Mesendoderm (in vitro differentiated cells): ENCODE measurements around the gene PCIF1.

Experiments used
- DNase-seq: peaks from one replicate; pipeline ENCODE4 v3.0.0; 2013
- H2AK5ac ChIP-seq: 2 replicates; pipeline ENCODE4 v1.6.1; 2013; ENCODE audit warnings: low read length, inconsistent platforms
- H2BK120ac ChIP-seq: 2 replicates; pipeline ENCODE4 v1.6.1; 2013; ENCODE audit warnings: low read depth, mild to moderate bottlenecking, low read length, moderate library complexity, mixed read lengths
- H2BK15ac ChIP-seq: replicated peaks from 2 replicates; pipeline ENCODE4 v1.6.1; 2013; ENCODE audit warnings: low read depth, mild to moderate bottlenecking, moderate library complexity
- H2BK5ac ChIP-seq: 2 replicates; pipeline ENCODE4 v1.6.1; 2013; ENCODE audit warnings: low read length, inconsistent platforms
- H3K18ac ChIP-seq: 2 replicates; pipeline ENCODE4 v1.6.1; 2013; ENCODE audit warnings: mild to moderate bottlenecking, low read length, mixed read lengths
- H3K23ac ChIP-seq: one replicate; pipeline ENCODE4 v1.6.1; 2013; ENCODE audit warnings: low read length
- H3K27ac ChIP-seq: 2 replicates; pipeline ENCODE4 v1.5.1; 2013; ENCODE audit warnings: low read depth, mild to moderate bottlenecking, inconsistent platforms, low read length, moderate library complexity
- H3K27me3 ChIP-seq: 2 replicates; pipeline ENCODE4 v1.6.1; 2013; ENCODE audit warnings: low read length, control low read depth, mild to moderate bottlenecking, inconsistent platforms; ENCODE audit not compliant: insufficient read depth, poor library complexity
- H3K36me3 ChIP-seq: 2 replicates; pipeline ENCODE4 v1.6.1; 2013; ENCODE audit warnings: low read length, inconsistent platforms; ENCODE audit not compliant: control insufficient read depth, insufficient read depth
- H3K4ac ChIP-seq: one replicate; pipeline ENCODE4 v1.6.1; 2013; ENCODE audit warnings: low read depth, mild to moderate bottlenecking, low read length, moderate library complexity
- H3K4me1 ChIP-seq: 2 replicates; pipeline ENCODE4 v1.6.1; 2013; ENCODE audit warnings: low read depth, low read length, inconsistent platforms; ENCODE audit not compliant: control insufficient read depth
- H3K4me2 ChIP-seq: 2 replicates; pipeline ENCODE4 v1.6.1; 2013; ENCODE audit warnings: low read length
- H3K4me3 ChIP-seq: 2 replicates; pipeline ENCODE4 v1.5.1; 2013; ENCODE audit warnings: mild to moderate bottlenecking, low read length
- H3K56ac ChIP-seq: one replicate; pipeline ENCODE4 v1.6.1; 2013; ENCODE audit warnings: low read length
- H3K79me1 ChIP-seq: 2 replicates; pipeline ENCODE4 v1.6.1; 2013; ENCODE audit warnings: low read length, inconsistent platforms
- H3K79me2 ChIP-seq: 2 replicates; pipeline ENCODE4 v1.6.1; 2013; ENCODE audit warnings: mild to moderate bottlenecking, low read length; ENCODE audit not compliant: control insufficient read depth, insufficient read depth
- H3K9ac ChIP-seq: 2 replicates; pipeline ENCODE4 v1.6.1; 2013; ENCODE audit warnings: low read length, inconsistent platforms
- H4K5ac ChIP-seq: one replicate; pipeline ENCODE4 v1.6.1; 2013; ENCODE audit warnings: low read length
- H4K8ac ChIP-seq: one replicate; pipeline ENCODE4 v1.6.1; 2013; ENCODE audit warnings: low read depth, mild to moderate bottlenecking, control low read depth, low read length, moderate library complexity
- WGBS: extraction: QIAGEN DNeasy Blood & Tissue Kit; methylation state at CpG from one replicate; pipeline ENCODE4 v1.1.7; 2013; ENCODE audit warnings: low lambda C conversion rate, missing lambda C conversion rate; ENCODE audit not compliant: insufficient coverage; ENCODE audit errors: extremely low coverage; 5-methylcytosine and 5-hydroxymethylcytosine counted together

PCIF1 gene

DNA sequence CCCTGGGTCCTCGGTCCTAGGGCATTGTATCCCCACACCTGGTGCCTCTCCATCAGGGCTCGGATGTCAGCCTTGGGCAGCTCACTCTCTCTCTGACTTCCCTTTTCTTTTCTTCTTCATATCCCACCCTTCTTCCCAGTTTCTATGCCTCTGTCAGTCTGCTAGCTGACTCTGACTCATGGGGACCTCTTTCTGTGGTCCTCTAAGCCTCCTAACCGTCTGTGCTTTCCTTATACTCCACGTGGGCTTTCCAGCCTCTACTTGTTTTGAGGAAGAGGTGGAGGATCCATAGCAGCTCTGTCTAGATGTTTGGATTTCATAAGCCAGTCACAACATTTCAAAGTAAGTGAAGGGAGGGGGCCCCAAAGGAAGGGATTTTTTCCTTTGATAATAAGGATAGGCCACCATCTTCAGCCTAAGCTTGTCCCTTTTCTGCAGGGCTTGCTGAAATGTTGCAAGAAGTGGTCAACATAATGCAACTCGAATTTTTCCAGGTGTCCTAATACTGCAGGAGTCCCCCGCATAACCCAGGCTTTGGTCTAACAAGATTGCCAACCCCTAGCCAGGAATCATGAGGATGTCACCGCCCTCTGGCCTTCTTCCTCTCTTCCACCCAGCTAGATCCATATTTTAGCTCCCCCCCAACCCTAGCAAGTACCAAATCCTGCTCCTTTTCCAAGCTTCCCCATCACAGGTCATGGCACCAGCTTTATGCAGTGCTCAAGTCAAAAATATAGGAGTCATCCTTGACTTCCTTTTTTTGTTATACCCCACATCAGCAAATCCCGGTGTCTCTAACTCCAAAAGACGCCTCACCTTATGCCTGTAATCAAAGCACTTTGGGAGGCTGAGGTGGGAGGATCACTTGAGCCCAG lies 13.8 kb upstream of the PCIF1 start:
- H3K27ac ChIP-seq: no peak overlapping the region
- no peak overlapping the region for H3K4me2 ChIP-seq

DNA sequence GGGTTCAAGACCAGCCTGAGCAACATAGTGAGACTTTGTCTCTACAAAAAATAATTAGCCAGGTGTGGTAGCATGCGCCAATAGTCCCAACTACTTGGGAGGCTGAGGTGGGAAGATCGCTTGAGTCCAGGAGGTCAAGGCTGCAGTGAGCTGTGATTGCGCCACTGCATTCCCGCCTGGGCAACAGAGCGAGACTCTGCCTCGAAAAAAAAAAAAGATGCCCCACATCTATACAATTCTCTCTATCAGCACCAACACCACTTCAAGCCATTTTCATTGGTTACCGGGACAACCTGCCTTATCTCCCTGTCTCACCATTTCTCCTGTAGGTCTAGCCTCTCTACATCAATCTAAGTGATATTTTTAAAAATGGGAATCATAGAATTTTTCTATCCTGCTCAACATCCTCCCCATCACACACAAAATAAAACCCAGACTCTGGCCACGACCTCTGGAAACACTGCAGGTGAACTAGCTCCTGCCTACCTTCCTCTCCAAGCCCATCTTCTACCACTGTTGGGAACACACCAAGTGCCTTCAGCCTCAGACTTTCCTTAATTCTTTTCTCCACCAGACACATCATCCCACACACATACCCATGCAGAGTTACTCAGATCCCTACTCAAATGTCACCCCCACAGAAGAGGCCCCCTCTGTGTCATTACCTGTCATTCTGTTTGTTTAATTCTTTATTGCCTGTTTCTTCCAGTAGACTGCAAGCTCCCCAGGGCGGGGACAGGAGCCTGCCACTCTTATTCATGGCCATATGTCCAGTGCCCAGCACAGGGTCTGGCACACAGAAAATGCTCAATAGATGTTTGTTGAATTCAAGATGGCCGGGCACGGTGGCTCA lies 12.9 kb upstream of the PCIF1 start:
- no peak overlapping the region for H3K4me2 ChIP-seq
- H3K4ac ChIP-seq: no peak overlapping the region
- no peak overlapping the region for H4K5ac ChIP-seq
- no peak overlapping the region for H4K8ac ChIP-seq
- no peak overlapping the region for H2BK5ac ChIP-seq
- WGBS: no CpG with 5 or more reads among the region's 11 CpGs
- no peak overlapping the region for H3K56ac ChIP-seq
- no peak overlapping the region for H2BK120ac ChIP-seq
- H3K4me3 ChIP-seq: no peak overlapping the region
- H3K23ac ChIP-seq: no peak overlapping the region
- no peak overlapping the region for H2BK15ac ChIP-seq
- no peak for DNase-seq
- H3K4me1 ChIP-seq: no peaks in the 10 kb centered on the region
- no peak overlapping the region for H2AK5ac ChIP-seq
- no peaks in the 10 kb centered on the region for H3K27me3 ChIP-seq
- no peak overlapping the region for H3K27ac ChIP-seq
- H3K18ac ChIP-seq: no peak overlapping the region
- H3K79me2 ChIP-seq: no peaks in the 10 kb centered on the region
- no peak overlapping the region for H3K9ac ChIP-seq
- H3K36me3 ChIP-seq: no peaks in the 10 kb centered on the region
- no peaks in the 10 kb centered on the region for H3K79me1 ChIP-seq

More for the DNA sequence above, 13.8 kb upstream of the PCIF1 start:
- no CpG with 5 or more reads among the region's 9 CpGs for WGBS
- no peak overlapping the region for H3K4ac ChIP-seq
- H2AK5ac ChIP-seq: no peak overlapping the region
- no peak overlapping the region for H3K9ac ChIP-seq
- H3K36me3 ChIP-seq: no peaks in the 10 kb centered on the region
- no peaks in the 10 kb centered on the region for H3K27me3 ChIP-seq
- no peak overlapping the region for H3K4me3 ChIP-seq
- no peaks in the 10 kb centered on the region for H3K4me1 ChIP-seq
- no peak overlapping the region for H3K23ac ChIP-seq
- H3K79me2 ChIP-seq: no peaks in the 10 kb centered on the region
- DNase-seq: no peak
- H2BK120ac ChIP-seq: no peak overlapping the region
- H4K8ac ChIP-seq: no peak overlapping the region
- no peak overlapping the region for H2BK15ac ChIP-seq
- H4K5ac ChIP-seq: no peak overlapping the region
- no peak overlapping the region for H3K56ac ChIP-seq
- no peaks in the 10 kb centered on the region for H3K79me1 ChIP-seq
- no peak overlapping the region for H3K18ac ChIP-seq
- no peak overlapping the region for H2BK5ac ChIP-seq

DNA sequence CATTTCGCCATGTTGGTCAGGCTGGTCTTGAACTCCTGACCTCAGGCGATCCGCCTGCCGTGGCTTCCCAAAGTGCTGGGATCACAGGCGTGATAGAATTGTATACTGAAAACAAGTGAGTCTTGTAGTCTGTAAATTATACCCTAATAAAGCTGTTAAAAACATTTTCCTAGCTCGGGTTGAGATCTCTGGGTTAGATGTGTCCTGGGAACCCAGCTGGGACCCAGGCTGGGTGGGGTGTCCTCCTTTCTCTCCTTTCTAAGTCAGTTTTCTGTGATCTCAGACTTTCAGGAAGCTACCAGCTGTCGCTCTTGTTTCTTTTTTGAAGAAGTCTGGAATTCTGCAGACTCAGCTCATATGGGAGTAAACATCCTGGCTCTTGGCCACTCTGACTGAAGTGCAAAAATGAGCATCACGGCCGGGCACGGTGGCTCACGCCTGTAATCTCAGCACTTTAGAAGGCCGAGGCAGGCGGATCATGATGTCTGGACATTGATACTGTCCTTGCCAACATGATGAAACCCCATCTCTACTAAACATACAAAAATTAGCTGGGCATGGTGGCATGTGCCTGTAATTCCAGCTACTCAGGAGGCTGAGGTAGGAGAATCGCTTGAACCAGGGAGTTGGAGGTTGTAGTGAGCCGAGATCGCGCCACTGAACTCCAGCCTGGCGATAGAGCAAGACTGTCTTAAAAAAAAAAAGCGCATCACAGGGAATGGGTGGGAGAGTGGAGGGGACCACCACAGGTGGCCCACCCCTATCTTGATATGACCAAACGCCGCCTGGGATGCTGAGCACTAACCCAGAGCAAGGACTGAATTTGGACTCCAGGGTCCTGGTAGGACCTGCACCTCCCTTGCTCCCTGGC lies 9.9 kb upstream of the PCIF1 start:
- Histone ChIP-seq H3K23ac (no peak overlapping the region), H3K9ac (no peak overlapping the region), H3K79me1 (no peaks in the 10 kb centered on the region), H3K27ac (no peak overlapping the region), H3K4me1 (no peaks in the 10 kb centered on the region), H3K4me2 (no peak overlapping the region), H2AK5ac (no peak overlapping the region), H3K18ac (no peak overlapping the region), H3K27me3 (no peaks in the 10 kb centered on the region), H3K4me3 (no peak overlapping the region), H2BK15ac (no peak overlapping the region), H4K5ac (no peak overlapping the region), H2BK5ac (no peak overlapping the region), H3K36me3 (no peaks in the 10 kb centered on the region), H3K79me2 (no peaks in the 10 kb centered on the region), H4K8ac (no peak overlapping the region), H2BK120ac (no peak overlapping the region), H3K56ac (no peak overlapping the region), H3K4ac (no peak overlapping the region)
- DNase-seq: no peak
- no CpG with 5 or more reads among the region's 21 CpGs for WGBS

DNA sequence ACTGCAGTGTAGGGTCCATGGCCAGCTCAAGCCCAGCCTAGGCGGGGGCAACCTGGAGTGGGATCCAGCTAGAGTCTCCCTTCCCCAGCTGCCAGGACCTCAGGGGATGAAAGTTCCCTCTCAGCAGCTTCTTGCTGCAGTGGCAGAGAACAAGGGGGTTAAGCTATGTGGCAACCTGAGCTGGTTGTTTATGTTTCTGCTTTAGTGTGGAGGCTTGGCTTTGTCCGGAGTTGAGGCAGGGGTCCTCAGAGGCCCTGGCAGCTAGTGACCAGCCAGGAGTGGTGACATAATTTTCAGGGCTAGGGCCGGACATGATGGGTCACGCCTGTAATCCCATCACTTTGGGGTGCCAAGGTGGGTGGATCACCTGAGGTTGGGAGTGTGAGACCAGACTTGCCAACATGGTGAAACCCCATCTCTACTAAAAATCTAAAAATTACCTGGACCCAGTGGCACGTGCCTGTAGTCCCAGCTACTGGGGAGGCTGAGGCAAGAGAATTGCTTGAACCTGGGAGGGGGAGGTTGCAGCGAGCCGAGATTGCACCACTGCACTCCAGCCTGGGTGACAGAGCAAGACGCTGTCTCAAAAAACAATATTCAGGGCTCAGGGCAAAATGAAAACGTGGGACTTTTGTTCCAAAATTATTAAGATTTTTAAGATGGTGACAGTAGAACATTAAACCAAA lies 8.5 kb upstream of the PCIF1 start:
- Histone ChIP-seq H3K36me3 (no peaks in the 10 kb centered on the region), H3K4me2 (no peak overlapping the region), H2BK5ac (no peak overlapping the region), H3K79me1 (no peaks in the 10 kb centered on the region), H3K18ac (no peak overlapping the region), H3K4ac (no peak overlapping the region), H2BK120ac (no peak overlapping the region), H2AK5ac (no peak overlapping the region), H3K4me1 (no peaks in the 10 kb centered on the region), H4K5ac (no peak overlapping the region), H3K23ac (no peak overlapping the region), H2BK15ac (no peak overlapping the region), H3K79me2 (no peaks in the 10 kb centered on the region), H3K56ac (no peak overlapping the region), H4K8ac (no peak overlapping the region), H3K9ac (no peak overlapping the region), H3K27me3 (no peaks in the 10 kb centered on the region), H3K27ac (no peak overlapping the region), H3K4me3 (no peak overlapping the region)
- no peak for DNase-seq
- WGBS: no CpG with 5 or more reads among the region's 9 CpGs

- no peak overlapping the region for H3K4me2 ChIP-seq
- WGBS: no CpG with 5 or more reads among the region's 2 CpGs
- no peak overlapping the region for H4K5ac ChIP-seq
- no peak overlapping the region for H4K8ac ChIP-seq
- no peak overlapping the region for H3K23ac ChIP-seq
- H3K4me1 ChIP-seq: no peaks in the 10 kb centered on the region
- H3K36me3 ChIP-seq: no peaks in the 10 kb centered on the region
- no peak overlapping the region for H2BK15ac ChIP-seq
- H3K18ac ChIP-seq: no peak overlapping the region
- no peaks in the 10 kb centered on the region for H3K79me1 ChIP-seq
- H3K27me3 ChIP-seq: no peaks in the 10 kb centered on the region
- H3K56ac ChIP-seq: no peak overlapping the region
- H2BK120ac ChIP-seq: no peak overlapping the region
- no peak overlapping the region for H3K9ac ChIP-seq
- no peaks in the 10 kb centered on the region for H3K79me2 ChIP-seq
- no peak overlapping the region for H3K4ac ChIP-seq
- H2AK5ac ChIP-seq: no peak overlapping the region
- H2BK5ac ChIP-seq: no peak overlapping the region
- no peak overlapping the region for H3K4me3 ChIP-seq
- DNase-seq: no peak
- H3K27ac ChIP-seq: no peak overlapping the region
Observed at GRCh38 chr20:45926731-45927070, 7.8 kb upstream of the PCIF1 start.
